GM18907 (cell line): ENCODE measurements around the gene CCDC167.
"Not testable (repeated sequence)": the region's sequence is repeated elsewhere in the genome, so short reads cannot be mapped to it uniquely, and the experiment has no call there.

Experiments
- ATAC-seq: cut with Tn5 transposase; IDR thresholded peaks from one replicate; pipeline ENCODE4 v1.9.1; 2021; ENCODE audit warnings: mild to moderate bottlenecking, moderate library complexity; ENCODE audit not compliant: unreplicated experiment

Gene CCDC167

GRCh38 chr6:37512400-37513011 lies 12.8 kb upstream of the CCDC167 start:
- ATAC-seq: no peak

GRCh38 chr6:37511910-37512399 lies 12.3 kb upstream of the CCDC167 start:
- no peak for ATAC-seq

GRCh38 chr6:37511201-37511600 lies 11.5 kb upstream of the CCDC167 start:
- ATAC-seq: no peak

GRCh38 chr6:37507690-37508421 lies 8.2 kb upstream of the CCDC167 start:
- ATAC-seq: no peak

GRCh38 chr6:37507077-37507476 lies 7.4 kb upstream of the CCDC167 start:
- no peak for ATAC-seq

GRCh38 chr6:37506479-37506878 lies 6.8 kb upstream of the CCDC167 start:
- ATAC-seq: no peak

GRCh38 chr6:37504024-37504423 lies 4.3 kb upstream of the CCDC167 start:
- ATAC-seq: no peak

GRCh38 chr6:37503309-37503965 lies 3.7 kb upstream of the CCDC167 start:
- ATAC-seq: no peak

GRCh38 chr6:37502703-37503291 lies 3.1 kb upstream of the CCDC167 start:
- ATAC-seq: no peak

- no peak for ATAC-seq
These were observed 2.2 kb upstream of the CCDC167 start for GRCh38 chr6:37501632-37502491.

- ATAC-seq: not testable (repeated sequence)
These were observed 1.2 kb upstream of the CCDC167 start for GRCh38 chr6:37500904-37501303.

GRCh38 chr6:37500294-37500608 lies 558 bp upstream of the CCDC167 start:
- ATAC-seq: no peak

- ATAC-seq: no peak
These were observed 2.5 kb downstream of the CCDC167 start for GRCh38 chr6:37496951-37497885.

- ATAC-seq: no peak
These were observed 4.3 kb downstream of the CCDC167 start for GRCh38 chr6:37495244-37495934.

- no peak for ATAC-seq
These were observed 6.1 kb downstream of the CCDC167 start for GRCh38 chr6:37493661-37493995.

- no peak for ATAC-seq
These were observed 6.6 kb downstream of the CCDC167 start for GRCh38 chr6:37492991-37493660.

- ATAC-seq: no peak
These were observed 7.3 kb downstream of the CCDC167 start for GRCh38 chr6:37492236-37492972.

GRCh38 chr6:37491830-37492208 lies 7.9 kb downstream of the CCDC167 start:
- ATAC-seq: no peak
